GM06990 (cell line): ENCODE data around the gene RTN4R.

ENCODE experiments used
- DNase-seq: peaks from one replicate; pipeline ENCODE4 v3.0.0-alpha.2; 2011; ENCODE audit not compliant: insufficient read length; ENCODE audit errors: extremely low read depth
- H3K27me3 ChIP-seq: replicated peaks from 2 replicates; pipeline ENCODE4 v1.6.0; 2011; ENCODE audit warnings: low read length; ENCODE audit not compliant: control insufficient read depth, insufficient read depth
- H3K36me3 ChIP-seq: 2 replicates; pipeline ENCODE4 v1.5.1; 2011; ENCODE audit warnings: low read length; ENCODE audit not compliant: control insufficient read depth, insufficient read depth
- H3K4me3 ChIP-seq: replicated peaks from 2 replicates; pipeline ENCODE4 v1.5.1; 2011; ENCODE audit warnings: low read depth, mild to moderate bottlenecking, control low read depth, low read length
- CTCF ChIP-seq: IDR thresholded peaks from 2 replicates; pipeline ENCODE4 v1.5.1; 2011; ENCODE audit warnings: low read length, control low read depth, mild to moderate bottlenecking, inconsistent platforms; ENCODE audit not compliant: insufficient read depth, poor library complexity, severe bottlenecking

Gene RTN4R

GRCh38 chr22:20228939-20229272 is 39.2 kb downstream of the RTN4R start:
- TF ChIP-seq CTCF, result no peak
- DNase-seq, result no peak
- Histone ChIP-seq H3K27me3 (no peaks in the 10 kb centered on the region; the same call in none of the 2 replicates), H3K36me3 (no peaks in the 10 kb centered on the region), H3K4me3 (no peak overlapping the region)

GRCh38 chr22:20228055-20228938 is 39.8 kb downstream of the RTN4R start:
- Histone ChIP-seq H3K36me3 (no peaks in the 10 kb centered on the region), H3K4me3 (no peak overlapping the region), H3K27me3 (no peaks in the 10 kb centered on the region; the same call in none of the 2 replicates)
- DNase-seq, result no peak
- no peak for TF ChIP-seq CTCF

- no peaks in the 10 kb centered on the region; the same call in none of the 2 replicates for H3K27me3 ChIP-seq
- no peak overlapping the region for H3K4me3 ChIP-seq
- DNase-seq, result no peak
- no peak for TF ChIP-seq CTCF
- no peaks in the 10 kb centered on the region for H3K36me3 ChIP-seq
Observed at GRCh38 chr22:20227363-20227762, 40.8 kb downstream of the RTN4R start.

- TF ChIP-seq CTCF, result no peak
- Histone ChIP-seq H3K4me3 (no peak overlapping the region), H3K27me3 (no peaks in the 10 kb centered on the region; the same call in 1 of the 2 replicates), H3K36me3 (no peaks in the 10 kb centered on the region)
- no peak for DNase-seq
Observed at GRCh38 chr22:20226760-20227350, 41.3 kb downstream of the RTN4R start.

GRCh38 chr22:20226077-20226716 is 41.9 kb downstream of the RTN4R start:
- H3K36me3 ChIP-seq, result no peaks in the 10 kb centered on the region
- no peak for TF ChIP-seq CTCF
- H3K27me3 ChIP-seq, result no peaks in the 10 kb centered on the region; the same call in 1 of the 2 replicates
- no peak overlapping the region for H3K4me3 ChIP-seq
- DNase-seq, result no peak
